GM12878 (cell line): Measurements from ENCODE around the gene FRMD3. TPM values are rescaled to one million over a fixed set of nuclear protein-coding genes. Genes with fewer than 3 reads are reported as not detected.

Experiments used
- ATAC-seq: fragments of 200-7000 bp; cut with Tn5 transposase; 3 replicates; pipeline ENCODE4 v1.9.1; 2020; ENCODE audit warnings: mild to moderate bottlenecking, moderate library complexity
- BruUV-seq: library from RNA; stranded (reverse); fragments of 400-500 nt; replicated peaks from 2 replicates; lab custom pipeline; 2021; lab: Mats Ljungman, UMichigan
- CTCF ChIA-PET: fragments of 300-600 bp; sonication (Branson Sonifier 250); formaldehyde crosslinking; extraction: SDS; loops from one replicate; lab custom pipeline; 2021; ENCODE audit warnings: inconsistent platforms; lab: Yijun Ruan, JAX
- POLR2A ChIA-PET: fragments of 350-600 bp; formaldehyde crosslinking; extraction: SDS; loops from one replicate; lab custom pipeline; 2021; ENCODE audit warnings: inconsistent platforms; lab: Charles Lee
- RAD21 ChIA-PET: fragments of 300-600 bp; sonication (Branson Sonifier 250); formaldehyde crosslinking; loops from one replicate; lab custom pipeline; 2023; ENCODE audit warnings: antibody characterized with exemption; ENCODE audit not compliant: unreplicated experiment; lab: Charles Lee
- SMC1A ChIA-PET: fragments of 300-600 bp; sonication (Branson Sonifier 250); formaldehyde crosslinking; loops from one replicate; lab custom pipeline; 2023; ENCODE audit not compliant: unreplicated experiment, uncharacterized antibody; lab: Charles Lee
- DNase-seq: peaks from one replicate; pipeline ENCODE4 v3.0.0-alpha.2; 2011; ENCODE audit warnings: low read depth, low spot score
- FAIRE-seq: peaks from 3 replicates; lab custom pipeline; 2011; peaks lifted over from hg19 to GRCh38; lab: Jason Lieb, UNC
- H2AFZ ChIP-seq: 2 replicates; pipeline ENCODE4 v1.6.0; 2011; ENCODE audit warnings: low read depth, low read length, control low read depth; ENCODE audit not compliant: control insufficient read depth
- H3K27ac ChIP-seq: 2 replicates; pipeline ENCODE4 v1.5.1; 2011; ENCODE audit warnings: control low read depth; ENCODE audit not compliant: control insufficient read depth, insufficient read depth
- H3K27me3 ChIP-seq, 2 experiments: replicated peaks in 1 of 2; 2 replicates each; pipeline versions ENCODE4 v1.6.0 to v1.6.1; 2011; ENCODE audit warnings: low read length in 1 of 2; ENCODE audit not compliant: control insufficient read depth in 2 of 2, insufficient read depth in 2 of 2
- H3K36me3 ChIP-seq, 2 experiments: 2 replicates each; pipeline ENCODE4 v1.5.1; 2011; ENCODE audit warnings: low read length in 1 of 2; ENCODE audit not compliant: control insufficient read depth in 2 of 2, insufficient read depth in 2 of 2
- H3K4me1 ChIP-seq: 2 replicates; pipeline ENCODE4 v1.6.1; 2011; ENCODE audit warnings: mild to moderate bottlenecking, low read length, moderate library complexity, mixed read lengths; ENCODE audit not compliant: control insufficient read depth, insufficient read depth
- H3K4me2 ChIP-seq: 2 replicates; pipeline ENCODE4 v1.6.0; 2011; ENCODE audit warnings: control low read depth; ENCODE audit not compliant: control insufficient read depth, insufficient read depth
- H3K4me3 ChIP-seq: fragments of 200-600 bp; sonication (generic); 2 replicates; pipeline ENCODE4 v1.5.1; 2016
- H3K79me2 ChIP-seq: 2 replicates; pipeline ENCODE4 v1.6.0; 2011; ENCODE audit warnings: low read length; ENCODE audit not compliant: control insufficient read depth, insufficient read depth
- H3K9ac ChIP-seq: 2 replicates; pipeline ENCODE4 v1.8.0; 2011; ENCODE audit warnings: low read length, control low read depth, mixed read lengths; ENCODE audit not compliant: control insufficient read depth, insufficient read depth
- H3K9me3 ChIP-seq: replicated peaks from 3 replicates; pipeline ENCODE4 v1.5.1; 2011; ENCODE audit warnings: mild to moderate bottlenecking, low read length; ENCODE audit not compliant: control insufficient read depth, insufficient read depth
- H4K20me1 ChIP-seq: 2 replicates; pipeline ENCODE4 v1.6.0; 2011; ENCODE audit not compliant: control insufficient read depth, insufficient read depth
- BRCA1 ChIP-seq: IDR thresholded peaks from 2 replicates; pipeline ENCODE4 v1.6.1; 2011; ENCODE audit warnings: low read depth, low read length, improper control_type of control experiment
- HDAC2 ChIP-seq: fragments of 200-600 bp; sonication (generic); IDR thresholded peaks from 2 replicates; pipeline ENCODE4 v1.6.1; 2017
- HDAC6 ChIP-seq: fragments of 200-600 bp; sonication (generic); IDR thresholded peaks from one replicate; pipeline ENCODE4 v1.8.0; 2017; ENCODE audit warnings: antibody characterized with exemption; ENCODE audit not compliant: unreplicated experiment
- IKZF2 ChIP-seq, 2 experiments: fragments of 450-650 bp; IDR thresholded peaks; 2 replicates each; pipeline ENCODE4 v1.6.1; 2017; ENCODE audit warnings: mild to moderate bottlenecking in 2 of 2, moderate library complexity in 2 of 2
- MEF2B ChIP-seq: fragments of 450-650 bp; IDR thresholded peaks from 2 replicates; pipeline ENCODE4 v1.6.1; 2018; ENCODE audit warnings: mild to moderate bottlenecking, moderate library complexity; ENCODE audit not compliant: partially characterized antibody, poor library complexity, severe bottlenecking
- NFYB ChIP-seq: IDR thresholded peaks from 2 replicates; pipeline ENCODE4 v1.6.1; 2011; ENCODE audit warnings: low read depth, mild to moderate bottlenecking, low read length, improper control_type of control experiment, moderate library complexity; ENCODE audit not compliant: insufficient read depth
- PML ChIP-seq: IDR thresholded peaks from 2 replicates; pipeline ENCODE4 v1.6.1; 2012; ENCODE audit warnings: low read length, inconsistent platforms
- RAD51 ChIP-seq: fragments of 450-650 bp; IDR thresholded peaks from 2 replicates; pipeline ENCODE4 v1.6.1; 2016; ENCODE audit warnings: moderate library complexity, mild to moderate bottlenecking, inconsistent platforms
- SIN3A ChIP-seq: IDR thresholded peaks from 2 replicates; pipeline ENCODE4 v1.6.1; 2012; ENCODE audit warnings: low read depth, low read length, improper control_type of control experiment
- SMAD1 ChIP-seq: fragments of 450-650 bp; IDR thresholded peaks from 2 replicates; pipeline ENCODE4 v1.6.1; 2018; ENCODE audit warnings: mild to moderate bottlenecking, low read depth; ENCODE audit not compliant: partially characterized antibody
- SMC3 ChIP-seq: IDR thresholded peaks from 2 replicates; pipeline ENCODE4 v1.6.1; 2011; ENCODE audit warnings: low read length, improper control_type of control experiment, borderline replicate concordance
- SPI1 ChIP-seq: IDR thresholded peaks from 2 replicates; pipeline ENCODE4 v1.6.1; 2011; ENCODE audit warnings: low read depth, mild to moderate bottlenecking, low read length, moderate library complexity, borderline replicate concordance; ENCODE audit not compliant: insufficient read depth
- SREBF1 ChIP-seq: IDR thresholded peaks from 2 replicates; pipeline ENCODE4 v1.6.1; 2012; ENCODE audit warnings: mild to moderate bottlenecking, low read length
- ZNF24 ChIP-seq: fragments of 450-650 bp; IDR thresholded peaks from 2 replicates; pipeline ENCODE4 v1.6.1; 2017; ENCODE audit warnings: antibody characterized with exemption, mild to moderate bottlenecking
- WGBS: methylation state at CpG from one replicate; pipeline ENCODE4 v1.1.6; 2016; ENCODE audit warnings: low lambda C conversion rate; ENCODE audit not compliant: insufficient replicate concordance, insufficient coverage; ENCODE audit errors: missing lambda C conversion rate; 5-methylcytosine and 5-hydroxymethylcytosine counted together
- in situ Hi-C: fragments of 300-500 bp; cut with MboI; formaldehyde crosslinking; loops from 9 replicates; pipeline ENCODE4 v1.14.3; 2018; ENCODE audit warnings: mixed read lengths
- intact Hi-C: fragments of 100-400 bp; cut with micrococcal nuclease; formaldehyde crosslinking; loops from one replicate; pipeline ENCODE4 v1.14.2; 2022; ENCODE audit not compliant: unreplicated experiment
- polyA plus RNA-seq, 11 experiments: library from polyadenylated mRNA; depleted of rRNA in 4 of 11; unstranded in 6 of 11; stranded (reverse) in 5 of 11; fragments of >200 nt; fragmentation: Nextera tagmentation in 4 of 11; fragmentation: Illumina TruSeq in 1 of 11; extraction: Ambion mirVana in 4 of 11; extraction: Trizol in 1 of 11; gene quantifications; 1 replicate in 1 of 11; 2 replicates in 10 of 11; pipeline versions ENCODE4 v1.2.1 to v1.2.3, GENCODE V29; 2011 to 2016; ENCODE audit warnings: inconsistent platforms in 2 of 11, missing spikeins in 2 of 11, low read depth in 1 of 11
- total RNA-seq, 4 experiments: library from RNA; depleted of rRNA in 3 of 4; stranded (reverse); fragments of >200 nt in 3 of 4; fragmentation: Illumina TruSeq in 1 of 4; extraction: Trizol in 1 of 4; gene quantifications; 2 replicates each; pipeline versions ENCODE4 v1.2.1 to v1.2.3, GENCODE V29; 2013 to 2021
- TF ChIP-seq, protein P1 (sequence below): fragments of 450-650 bp; IDR thresholded peaks from 2 replicates; pipeline ENCODE4 v1.6.1; 2018; ENCODE audit warnings: borderline replicate concordance, mild to moderate bottlenecking; ENCODE audit not compliant: partially characterized antibody
- TF ChIP-seq, protein P2 (sequence below): fragments of 450-650 bp; IDR thresholded peaks from 2 replicates; pipeline ENCODE4 v1.6.1; 2016; ENCODE audit warnings: mild to moderate bottlenecking
- TF ChIP-seq, protein P3 (sequence below): fragments of 450-650 bp; IDR thresholded peaks from 2 replicates; pipeline ENCODE4 v1.6.1; 2017; ENCODE audit warnings: mild to moderate bottlenecking, moderate library complexity

FRMD3 gene
- total and polyA plus RNA-seq, 10 of the 15 experiments (the other 5 are each of a cell fraction or from before 2014, with no cell fraction given), result 0.04 to 0.68 (median 0.21) TPM; not detected in 1

DNA sequence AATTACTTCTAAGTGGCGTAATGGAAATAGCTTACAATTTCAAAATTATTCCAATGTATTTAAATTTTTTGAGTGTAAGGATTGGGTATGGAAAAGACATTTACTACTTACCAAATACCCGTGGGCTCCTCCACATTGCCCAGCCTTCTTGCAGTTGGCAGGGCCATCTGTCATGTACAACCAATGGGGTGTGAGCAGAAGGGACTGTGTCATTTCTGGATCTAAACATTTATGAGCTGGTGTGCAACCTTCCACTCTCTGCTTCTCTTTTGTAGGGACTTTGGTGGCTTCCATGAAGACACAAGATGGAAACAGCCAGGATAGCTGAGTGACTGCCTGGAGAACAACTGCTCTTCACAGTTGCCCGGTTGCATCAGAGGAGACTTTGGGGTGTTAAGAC, 40.8 kb downstream of the FRMD3 start (continued):
- TF ChIP-seq, protein P1, sequence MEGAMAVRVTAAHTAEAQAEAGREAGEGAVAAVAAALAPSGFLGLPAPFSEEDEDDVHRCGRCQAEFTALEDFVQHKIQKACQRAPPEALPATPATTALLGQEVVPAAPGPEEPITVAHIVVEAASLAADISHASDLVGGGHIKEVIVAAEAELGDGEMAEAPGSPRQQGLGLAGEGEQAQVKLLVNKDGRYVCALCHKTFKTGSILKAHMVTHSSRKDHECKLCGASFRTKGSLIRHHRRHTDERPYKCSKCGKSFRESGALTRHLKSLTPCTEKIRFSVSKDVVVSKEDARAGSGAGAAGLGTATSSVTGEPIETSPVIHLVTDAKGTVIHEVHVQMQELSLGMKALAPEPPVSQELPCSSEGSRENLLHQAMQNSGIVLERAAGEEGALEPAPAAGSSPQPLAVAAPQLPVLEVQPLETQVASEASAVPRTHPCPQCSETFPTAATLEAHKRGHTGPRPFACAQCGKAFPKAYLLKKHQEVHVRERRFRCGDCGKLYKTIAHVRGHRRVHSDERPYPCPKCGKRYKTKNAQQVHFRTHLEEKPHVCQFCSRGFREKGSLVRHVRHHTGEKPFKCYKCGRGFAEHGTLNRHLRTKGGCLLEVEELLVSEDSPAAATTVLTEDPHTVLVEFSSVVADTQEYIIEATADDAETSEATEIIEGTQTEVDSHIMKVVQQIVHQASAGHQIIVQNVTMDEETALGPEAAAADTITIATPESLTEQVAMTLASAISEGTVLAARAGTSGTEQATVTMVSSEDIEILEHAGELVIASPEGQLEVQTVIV, result no peak
- TF ChIP-seq PML (no peak), HDAC6 (no peak), SREBF1 (no peak), SPI1 (no peak), HDAC2 (no peak)

DNA sequence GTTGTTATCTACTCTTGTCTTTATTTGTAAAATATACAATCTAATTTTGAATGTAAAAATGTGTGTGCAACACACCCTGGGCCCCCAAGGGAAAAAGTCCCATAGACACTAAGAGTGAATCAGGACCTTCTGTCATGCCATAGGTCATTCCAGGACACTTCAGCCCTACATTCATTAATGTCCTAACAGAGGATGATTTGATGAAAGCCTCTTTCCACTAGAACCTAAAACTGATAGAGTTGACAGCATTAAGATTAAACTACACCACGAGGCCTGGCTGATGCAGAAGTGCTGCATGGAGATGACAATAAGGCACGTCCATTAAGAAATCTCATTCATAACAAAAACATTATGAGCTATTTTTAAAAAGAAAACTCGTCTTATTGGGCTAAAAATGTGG, 46.2 kb downstream of the FRMD3 start:
- SMC1A ChIA-PET, result interaction anchor here (0.6 kb wide), 1 partner anchor 441 kb away, joined by 3 read pairs; no protein-coding TSS in a partner anchor
- no peak for ATAC-seq
- H3K27me3 ChIP-seq, result no peaks in the 10 kb centered on the region
- TF ChIP-seq NFYB (no peak), MEF2B (no peak), SMAD1 (no peak), SIN3A (no peak), IKZF2 (IDR thresholded peaks at IDR 0.05) (no peak), RAD51 (no peak), ZNF24 (no peak), SMC3 (no peak), BRCA1 (no peak)
- TF ChIP-seq, protein P2, sequence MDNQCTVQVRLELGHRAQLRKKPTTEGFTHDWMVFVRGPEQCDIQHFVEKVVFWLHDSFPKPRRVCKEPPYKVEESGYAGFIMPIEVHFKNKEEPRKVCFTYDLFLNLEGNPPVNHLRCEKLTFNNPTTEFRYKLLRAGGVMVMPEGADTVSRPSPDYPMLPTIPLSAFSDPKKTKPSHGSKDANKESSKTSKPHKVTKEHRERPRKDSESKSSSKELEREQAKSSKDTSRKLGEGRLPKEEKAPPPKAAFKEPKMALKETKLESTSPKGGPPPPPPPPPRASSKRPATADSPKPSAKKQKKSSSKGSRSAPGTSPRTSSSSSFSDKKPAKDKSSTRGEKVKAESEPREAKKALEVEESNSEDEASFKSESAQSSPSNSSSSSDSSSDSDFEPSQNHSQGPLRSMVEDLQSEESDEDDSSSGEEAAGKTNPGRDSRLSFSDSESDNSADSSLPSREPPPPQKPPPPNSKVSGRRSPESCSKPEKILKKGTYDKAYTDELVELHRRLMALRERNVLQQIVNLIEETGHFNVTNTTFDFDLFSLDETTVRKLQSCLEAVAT, result no peak
- TF ChIP-seq, protein P3, sequence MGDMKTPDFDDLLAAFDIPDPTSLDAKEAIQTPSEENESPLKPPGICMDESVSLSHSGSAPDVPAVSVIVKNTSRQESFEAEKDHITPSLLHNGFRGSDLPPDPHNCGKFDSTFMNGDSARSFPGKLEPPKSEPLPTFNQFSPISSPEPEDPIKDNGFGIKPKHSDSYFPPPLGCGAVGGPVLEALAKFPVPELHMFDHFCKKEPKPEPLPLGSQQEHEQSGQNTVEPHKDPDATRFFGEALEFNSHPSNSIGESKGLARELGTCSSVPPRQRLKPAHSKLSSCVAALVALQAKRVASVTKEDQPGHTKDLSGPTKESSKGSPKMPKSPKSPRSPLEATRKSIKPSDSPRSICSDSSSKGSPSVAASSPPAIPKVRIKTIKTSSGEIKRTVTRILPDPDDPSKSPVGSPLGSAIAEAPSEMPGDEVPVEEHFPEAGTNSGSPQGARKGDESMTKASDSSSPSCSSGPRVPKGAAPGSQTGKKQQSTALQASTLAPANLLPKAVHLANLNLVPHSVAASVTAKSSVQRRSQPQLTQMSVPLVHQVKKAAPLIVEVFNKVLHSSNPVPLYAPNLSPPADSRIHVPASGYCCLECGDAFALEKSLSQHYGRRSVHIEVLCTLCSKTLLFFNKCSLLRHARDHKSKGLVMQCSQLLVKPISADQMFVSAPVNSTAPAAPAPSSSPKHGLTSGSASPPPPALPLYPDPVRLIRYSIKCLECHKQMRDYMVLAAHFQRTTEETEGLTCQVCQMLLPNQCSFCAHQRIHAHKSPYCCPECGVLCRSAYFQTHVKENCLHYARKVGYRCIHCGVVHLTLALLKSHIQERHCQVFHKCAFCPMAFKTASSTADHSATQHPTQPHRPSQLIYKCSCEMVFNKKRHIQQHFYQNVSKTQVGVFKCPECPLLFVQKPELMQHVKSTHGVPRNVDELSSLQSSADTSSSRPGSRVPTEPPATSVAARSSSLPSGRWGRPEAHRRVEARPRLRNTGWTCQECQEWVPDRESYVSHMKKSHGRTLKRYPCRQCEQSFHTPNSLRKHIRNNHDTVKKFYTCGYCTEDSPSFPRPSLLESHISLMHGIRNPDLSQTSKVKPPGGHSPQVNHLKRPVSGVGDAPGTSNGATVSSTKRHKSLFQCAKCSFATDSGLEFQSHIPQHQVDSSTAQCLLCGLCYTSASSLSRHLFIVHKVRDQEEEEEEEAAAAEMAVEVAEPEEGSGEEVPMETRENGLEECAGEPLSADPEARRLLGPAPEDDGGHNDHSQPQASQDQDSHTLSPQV, result no peak

More for the DNA sequence above, 46.2 kb downstream of the FRMD3 start:
- no peak for FAIRE-seq
- DNase-seq, result no peak
- Histone ChIP-seq H2AFZ (no peak overlapping the region), H4K20me1 (no peaks in the 10 kb centered on the region), H3K9me3 (no peaks in the 10 kb centered on the region), H3K4me3 (no peak overlapping the region), H3K4me2 (no peak overlapping the region), H3K79me2 (no peaks in the 10 kb centered on the region), H3K4me1 (no peaks in the 10 kb centered on the region), H3K9ac (no peak overlapping the region), H3K36me3 (no peaks in the 10 kb centered on the region), H3K27ac (no peak overlapping the region)
- WGBS, result 2% methylated on average over 3 of the region's 3 CpGs
- in situ Hi-C loops, result no loop called here
- intact Hi-C loops, result no loop called here
- BruUV-seq, result no TSS peak
- CTCF ChIA-PET, result no interaction called here
- RAD21 ChIA-PET, result no interaction called here
- POLR2A ChIA-PET, result no interaction called here
